ENCODE measurements around the gene PC. TPM values are rescaled to one million over a fixed set of nuclear protein-coding genes. Genes with fewer than 3 reads are reported as not detected.

The PC gene
- polyA plus RNA-seq, 1 donor, result 25.4 TPM

DNA sequence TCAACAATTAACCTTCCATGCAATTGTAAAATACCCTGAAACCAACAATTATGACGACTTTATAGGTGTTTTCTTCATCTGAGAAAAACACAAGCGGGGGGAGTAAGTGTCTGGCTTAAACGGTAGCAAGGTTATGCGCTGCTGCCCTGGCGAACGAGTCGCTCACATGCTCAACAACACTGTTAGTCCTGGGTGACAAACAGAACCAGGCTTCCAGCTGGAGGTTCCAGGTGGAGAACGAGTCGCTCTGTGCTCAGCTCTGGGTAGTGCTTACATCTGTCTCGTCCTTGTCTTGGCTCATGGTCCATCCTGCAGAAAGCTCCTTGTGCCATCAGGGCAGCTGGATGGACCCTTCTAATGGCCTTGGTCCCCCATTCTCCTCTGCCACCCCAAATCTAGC, 48.2 kb downstream of the PC start:
- DNase-seq, result no peak

DNA sequence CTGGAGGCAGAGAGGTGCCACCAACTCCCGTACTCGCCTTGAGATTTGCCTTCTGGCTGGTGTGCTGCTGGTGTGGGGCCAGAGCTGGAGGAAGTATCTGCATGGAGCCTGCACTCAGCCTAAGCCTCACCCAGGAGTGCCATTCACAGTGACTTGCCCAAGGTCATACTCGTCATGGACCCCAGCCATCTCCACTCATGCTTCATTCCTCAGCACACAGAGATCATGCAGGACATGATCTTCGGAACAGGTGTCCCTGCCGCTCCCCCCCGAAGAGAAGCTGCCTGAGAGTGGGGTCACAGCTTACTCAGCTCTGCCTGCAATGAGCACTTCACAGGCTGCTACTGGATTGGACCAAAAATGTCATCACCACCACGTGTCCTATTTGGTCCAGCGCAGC, 49.0 kb downstream of the PC start:
- DNase-seq, result no peak

DNA sequence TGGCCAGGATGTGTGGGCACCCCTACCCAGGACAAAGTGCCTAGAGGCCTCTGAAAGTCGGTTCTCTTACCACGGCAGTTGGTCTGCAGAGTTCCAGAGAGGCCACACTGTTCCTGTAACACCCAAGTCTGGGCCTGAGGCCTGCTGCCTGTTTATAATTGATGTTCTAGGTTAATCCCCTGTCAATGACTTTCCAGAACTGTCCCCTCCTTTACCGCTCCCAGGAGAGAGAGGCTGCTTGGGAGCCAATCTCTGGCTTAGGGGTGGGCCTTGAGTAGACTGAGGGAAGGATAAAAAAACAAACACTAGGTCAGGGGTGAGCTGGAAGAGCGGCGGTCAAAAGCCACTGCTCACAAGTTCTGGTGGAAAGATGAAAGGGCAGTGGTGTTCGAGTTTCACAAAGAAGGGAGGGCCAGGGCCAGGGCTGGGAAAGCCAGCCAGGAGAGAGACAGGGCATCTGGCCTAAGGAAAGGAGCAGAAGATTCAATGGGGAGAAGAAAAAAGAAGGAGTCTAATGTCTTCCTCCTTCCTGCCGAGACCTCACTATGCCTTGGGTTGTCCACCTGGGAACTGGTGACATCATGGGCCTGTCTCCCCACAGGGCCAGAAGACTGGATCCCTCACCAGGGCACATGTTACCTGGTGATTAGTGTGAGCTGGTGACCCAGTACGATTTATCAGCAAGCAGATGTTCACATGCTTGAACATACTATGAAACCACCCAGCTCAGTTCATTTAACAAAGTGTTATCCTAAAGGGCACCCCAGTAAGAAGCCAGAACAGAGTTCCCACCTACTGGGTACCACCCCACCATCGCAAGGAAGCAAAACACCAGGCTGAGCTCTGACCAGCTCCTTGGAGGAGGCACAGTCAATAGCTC, 50.2 kb downstream of the PC start:
- DNase-seq, result no peak

DNA sequence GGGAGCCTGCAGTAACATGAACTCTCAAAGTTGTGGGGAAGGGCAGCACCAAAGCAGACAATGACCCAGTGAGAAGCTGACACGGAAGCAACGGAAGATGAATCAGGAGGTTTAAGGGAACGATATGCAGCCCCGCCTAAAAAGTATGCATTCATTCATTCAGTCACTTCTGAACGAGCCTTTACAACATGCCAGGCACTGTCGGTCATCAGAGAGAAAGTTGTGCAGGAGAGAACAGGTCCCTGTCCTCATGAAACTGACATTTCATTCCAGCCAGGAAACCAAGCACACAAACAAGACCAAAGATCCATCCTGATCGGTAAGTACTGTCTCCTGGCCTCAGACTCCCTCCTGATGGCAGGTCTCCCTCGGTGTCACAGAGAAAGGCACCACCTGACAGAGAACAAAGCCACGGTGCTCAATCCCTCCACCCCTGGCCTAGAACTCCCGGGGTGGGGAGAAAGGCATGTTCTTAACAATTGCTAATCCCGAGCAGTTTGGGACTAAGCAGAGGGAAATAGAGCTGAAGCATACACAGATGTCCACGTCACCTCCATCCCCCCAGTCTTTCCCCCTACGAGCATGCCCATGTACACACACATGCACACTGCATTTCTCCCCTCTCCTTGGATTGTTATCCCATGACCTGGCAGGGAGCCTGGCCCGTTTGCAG, 52.0 kb downstream of the PC start:
- DNase-seq, result peak; percentile 50

DNA sequence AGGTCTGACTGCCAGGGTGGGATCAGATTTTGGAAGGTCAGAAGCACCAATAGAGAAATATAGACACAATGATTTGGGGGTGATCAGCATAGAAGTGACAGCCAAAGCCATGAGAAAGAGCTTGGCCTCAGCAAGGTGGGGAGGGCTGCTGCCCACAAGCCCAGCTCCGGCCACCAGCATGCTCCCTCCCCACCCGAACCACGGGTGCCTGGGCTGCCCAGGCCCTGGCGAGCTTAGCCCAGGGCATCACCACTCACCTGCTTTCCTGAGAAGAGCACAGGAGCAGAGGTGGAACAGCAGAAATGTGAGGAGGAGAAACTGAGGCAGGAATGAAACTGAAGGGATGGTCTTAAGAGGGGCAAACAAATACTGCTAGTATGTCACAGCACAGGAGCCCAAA, 52.6 kb downstream of the PC start:
- no peak for DNase-seq

DNA sequence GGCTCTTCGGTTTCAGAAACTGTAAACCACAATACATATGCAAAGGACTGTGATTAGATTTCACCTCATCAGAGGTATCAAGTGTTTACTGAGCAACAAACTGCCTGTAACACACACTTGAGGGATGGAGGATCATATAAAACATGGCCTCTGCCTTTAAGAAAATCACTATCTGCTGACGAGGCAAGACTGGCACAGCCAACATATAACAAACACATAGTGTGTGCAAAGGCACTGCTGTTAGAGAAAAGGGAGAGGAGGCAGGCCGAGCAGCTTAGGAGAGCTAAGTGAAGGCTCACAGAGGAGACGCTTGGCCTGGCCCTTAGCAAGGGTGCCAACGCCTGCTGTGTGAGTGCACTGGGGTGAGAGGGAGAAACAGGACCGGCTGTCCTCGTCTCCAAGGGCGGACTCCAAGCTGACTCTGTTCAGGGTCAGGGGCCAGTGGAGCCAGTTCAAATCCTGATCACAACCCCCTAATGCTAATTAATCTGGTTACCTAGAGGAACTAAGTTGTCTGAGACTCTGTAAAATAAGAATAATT, 53.1 kb downstream of the PC start:
- DNase-seq, result no peak

DNA sequence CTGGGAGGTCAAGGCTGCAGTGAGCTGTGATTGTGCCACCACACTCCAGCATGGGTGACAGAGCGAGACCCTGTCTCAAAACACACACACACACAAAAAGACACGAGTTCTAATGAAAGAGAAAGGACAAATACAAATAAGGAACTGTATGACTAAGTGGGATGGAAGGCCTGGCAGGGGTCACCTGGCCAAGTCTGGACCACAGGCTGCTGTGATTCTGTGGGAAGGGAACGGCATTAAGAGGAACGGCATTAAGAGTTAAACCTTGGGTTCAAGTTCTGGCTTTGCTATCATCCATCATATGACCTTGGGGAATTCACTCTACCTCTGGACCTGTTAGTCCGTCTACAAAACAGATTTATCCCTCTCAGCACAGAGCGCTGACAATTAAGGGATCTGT, 53.6 kb downstream of the PC start:
- no peak for DNase-seq

DNA sequence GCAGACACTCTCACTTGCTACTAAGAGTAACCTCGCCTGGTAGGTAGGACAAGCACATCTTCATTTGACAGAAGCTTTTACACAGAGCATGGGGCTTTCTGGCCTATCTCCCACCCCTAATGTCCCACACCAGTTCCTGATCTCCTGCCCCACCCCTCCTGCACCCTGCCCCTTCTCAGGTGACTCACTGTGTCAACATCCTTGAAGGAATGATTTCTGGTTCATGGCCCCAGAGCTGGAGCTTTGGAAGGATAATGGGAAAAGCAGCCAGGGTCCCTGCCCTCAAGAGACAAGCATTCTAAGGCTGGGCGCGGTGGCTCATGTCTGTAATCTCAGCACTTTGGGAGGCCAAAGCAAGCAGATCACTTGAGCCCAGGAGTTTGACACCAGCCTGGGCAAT, 54.1 kb downstream of the PC start:
- no peak for DNase-seq

DNA sequence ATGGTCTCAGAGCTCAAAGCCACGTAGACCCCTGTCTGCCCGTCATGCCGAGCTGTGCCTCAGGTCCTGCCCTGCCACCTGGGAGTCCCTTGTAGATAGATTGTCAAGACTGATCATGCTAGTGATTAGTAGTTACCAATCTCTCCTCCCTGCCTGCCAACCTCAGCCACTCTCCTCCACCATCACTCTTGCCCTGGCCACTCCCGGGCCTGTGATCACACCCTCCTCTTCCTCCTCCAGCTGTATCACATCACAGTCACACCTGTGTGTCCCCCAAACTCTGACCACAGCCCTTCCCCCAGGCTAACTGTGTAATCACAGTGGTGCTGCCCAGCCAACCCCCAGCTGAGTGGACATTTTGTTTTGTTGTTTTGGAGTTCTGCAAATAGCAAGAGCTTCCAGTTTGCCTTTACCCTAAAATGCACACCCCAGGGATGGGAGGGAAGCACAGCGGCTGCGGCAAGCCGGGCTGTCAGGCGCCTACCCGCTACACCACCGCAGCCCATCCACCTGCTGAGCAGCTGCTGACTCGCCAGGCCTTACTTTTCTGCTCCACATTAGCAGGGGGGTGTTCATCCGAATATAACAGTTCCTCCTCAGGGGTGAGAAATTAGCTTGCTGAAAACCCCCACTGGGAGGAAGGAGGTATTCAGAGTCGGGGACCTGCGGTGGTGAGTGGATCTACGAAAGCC, 55.6 kb downstream of the PC start:
- no peak for DNase-seq

DNA sequence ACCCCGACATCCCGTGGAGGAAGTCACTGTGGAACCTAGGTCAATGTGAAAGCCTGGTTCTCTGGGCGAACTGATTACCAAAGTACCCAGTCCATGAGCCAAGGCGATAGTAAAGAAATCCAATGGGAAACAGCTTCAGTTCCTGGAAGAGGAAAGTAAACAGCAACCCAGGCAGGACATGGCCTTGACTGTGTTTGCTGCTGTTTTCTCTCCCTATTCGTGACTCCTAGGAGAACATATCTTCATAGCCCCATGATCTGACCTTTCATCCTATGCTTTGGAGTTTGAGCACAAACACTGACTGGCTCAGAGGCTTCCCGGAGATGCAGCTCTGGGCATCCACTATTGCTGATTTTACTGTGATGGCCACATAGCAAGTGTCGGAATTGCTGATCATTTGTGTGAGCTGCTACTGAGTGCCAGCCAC, 56.2 kb downstream of the PC start:
- DNase-seq, result no peak

DNA sequence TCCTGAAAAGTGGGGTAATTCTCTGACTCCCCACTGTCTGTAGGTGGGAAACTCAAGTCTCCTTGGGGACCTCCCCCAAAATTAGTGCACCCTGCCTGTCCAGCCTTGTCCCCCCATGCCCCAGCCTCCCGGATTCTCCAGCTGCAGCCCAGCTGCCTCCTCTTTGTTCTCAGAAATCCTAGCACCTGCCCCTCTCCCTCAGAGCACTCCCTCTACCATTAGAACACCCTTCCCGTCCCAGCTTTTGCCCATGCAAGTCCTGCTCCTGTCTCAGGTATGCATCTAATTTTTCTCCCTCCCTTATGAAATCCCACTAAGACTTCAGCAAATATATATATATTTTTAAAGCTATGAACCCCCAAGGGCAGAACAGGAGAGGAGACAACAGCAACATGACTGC, 64.0 kb downstream of the PC start:
- DNase-seq, result no peak

DNA sequence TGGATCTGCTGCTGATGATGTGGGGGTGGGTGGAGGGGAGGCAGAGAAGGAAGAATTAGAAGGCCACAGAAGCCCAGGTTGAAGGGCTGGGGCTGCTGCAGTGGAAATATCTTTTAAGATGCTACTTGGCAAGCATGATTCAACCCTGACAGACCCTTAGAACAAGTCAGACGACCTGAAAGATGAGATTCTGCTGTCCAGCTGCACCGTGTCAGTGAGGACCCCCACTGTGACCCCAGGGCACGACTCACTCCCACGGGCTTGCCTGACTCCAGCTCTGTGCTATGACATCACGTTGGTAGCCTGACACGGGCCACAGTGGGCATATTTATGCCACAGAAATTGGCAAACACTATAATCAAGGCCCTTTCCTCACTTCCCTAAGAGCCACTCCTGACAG, 65.3 kb downstream of the PC start:
- no peak for DNase-seq

DNA sequence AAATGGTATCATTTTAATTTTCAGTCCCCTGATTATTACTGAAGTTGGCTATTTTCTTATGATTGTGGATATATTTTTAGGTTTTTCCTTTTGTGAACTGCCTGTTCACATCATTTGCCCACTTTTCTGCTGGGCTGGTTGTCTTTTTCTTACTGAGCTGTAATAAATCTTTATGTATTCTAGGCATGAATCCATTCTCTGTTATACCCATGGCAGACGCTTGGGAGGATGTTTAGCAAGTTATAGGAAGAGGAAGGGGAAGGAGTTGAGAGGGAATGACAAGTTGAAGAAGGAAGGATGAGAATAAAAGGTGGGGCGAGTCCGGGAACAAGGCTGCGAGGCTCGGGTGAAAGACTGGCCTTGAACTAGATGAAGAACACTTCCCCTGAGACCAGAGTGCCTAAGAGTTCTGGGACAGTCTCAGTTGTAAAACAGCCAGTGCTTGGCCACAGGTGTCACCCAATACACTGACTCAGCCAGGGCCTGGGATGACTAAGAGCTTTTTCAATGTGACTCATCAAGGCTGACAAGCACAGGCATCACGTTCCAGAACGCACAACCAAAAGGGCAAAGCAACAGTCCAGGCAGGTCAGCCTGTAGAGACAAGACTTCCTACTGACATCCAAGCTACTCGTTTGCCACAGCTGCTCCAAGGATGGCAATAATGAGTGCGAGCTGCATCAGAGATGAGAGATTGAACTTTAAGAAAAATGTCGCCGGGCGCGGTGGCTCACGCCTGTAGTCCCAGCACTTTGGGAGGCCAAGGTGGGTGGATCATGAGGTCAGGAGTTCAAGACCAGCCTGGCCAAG, 66.1 kb downstream of the PC start:
- DNase-seq, result no peak

DNA sequence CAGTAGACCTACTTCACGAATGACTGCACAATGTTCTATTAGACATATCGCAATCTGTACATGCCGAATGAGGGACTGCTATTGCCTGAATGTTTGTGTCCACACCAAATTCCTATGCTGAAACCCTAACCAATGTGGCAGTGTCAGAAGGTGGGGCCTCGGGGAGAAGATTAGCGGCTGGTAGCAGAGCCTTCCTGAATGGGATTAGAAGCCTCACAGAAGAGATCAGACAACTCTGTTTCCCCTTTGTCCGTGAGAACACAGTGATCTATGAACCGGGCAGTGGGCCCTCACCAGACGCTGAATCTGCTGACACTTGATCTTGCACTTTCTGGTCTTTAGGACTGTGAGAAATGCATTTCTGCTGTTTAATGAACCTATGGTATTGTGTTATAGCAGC, 68.2 kb downstream of the PC start:
- no peak for DNase-seq

DNA sequence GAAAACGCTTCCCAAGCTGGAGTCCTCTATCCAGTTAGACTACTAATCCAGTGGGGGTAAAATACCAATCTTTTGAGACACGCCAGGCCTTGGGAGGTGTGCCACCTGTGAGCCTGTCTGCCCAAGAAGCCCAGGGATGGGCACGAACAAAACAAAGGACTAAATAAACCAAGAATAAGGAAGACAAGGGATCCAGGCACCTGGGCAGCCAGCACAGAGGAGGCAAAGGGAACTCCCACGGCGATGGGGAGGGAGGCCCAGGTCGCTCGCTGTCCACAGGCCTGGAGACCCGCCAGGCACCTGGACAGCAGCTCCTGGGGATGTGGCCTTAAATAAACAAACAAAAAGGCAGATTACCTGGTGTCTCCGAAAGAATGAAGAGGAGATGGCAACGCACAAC, 69.9 kb downstream of the PC start:
- no peak for DNase-seq

DNA sequence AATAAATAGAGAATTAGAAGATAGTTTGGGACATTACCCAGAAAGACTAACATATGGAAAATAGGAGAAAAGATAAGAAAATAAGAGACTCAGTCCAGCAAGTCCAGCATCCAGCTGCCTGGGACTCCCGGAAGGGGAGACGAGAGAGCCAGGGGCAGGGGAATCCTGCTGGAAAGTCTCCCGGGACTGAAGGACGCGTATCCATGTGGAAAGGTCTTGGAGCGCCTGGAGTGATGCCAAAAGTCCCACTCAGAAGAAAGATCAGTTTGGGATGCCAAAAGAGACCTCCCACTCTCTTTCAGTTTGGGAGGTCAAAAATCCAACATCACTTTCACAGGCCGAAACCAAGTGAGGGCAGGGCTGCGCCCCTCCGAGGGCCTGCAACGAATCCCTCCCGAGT, 70.7 kb downstream of the PC start:
- DNase-seq, result no peak

DNA sequence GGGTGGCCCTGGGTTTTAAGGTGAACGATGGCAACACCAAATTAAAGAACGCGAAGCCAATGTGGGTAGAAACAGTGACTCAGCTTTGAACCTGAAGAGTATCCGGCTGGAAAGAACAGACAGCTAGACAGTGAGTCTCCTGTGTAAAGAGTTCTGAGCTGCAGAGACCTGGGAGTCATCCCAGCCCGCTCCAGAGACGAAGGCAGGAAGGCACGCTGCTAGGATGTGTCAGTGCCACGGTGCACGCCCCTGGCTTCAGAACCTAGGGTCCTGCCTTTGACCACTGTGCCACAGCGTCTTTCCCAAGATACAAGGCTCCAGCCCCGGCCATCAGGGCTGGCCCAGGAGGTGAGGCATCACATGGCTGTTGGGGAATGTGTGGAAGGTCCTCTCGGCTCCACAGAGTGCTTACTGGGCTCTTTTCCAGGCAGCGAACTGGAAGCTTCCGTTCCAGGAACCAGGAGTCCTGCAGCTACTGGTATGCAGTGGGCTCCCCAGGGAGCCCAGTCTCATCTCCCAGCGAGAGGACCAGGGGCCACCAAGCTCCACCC, 71.4 kb downstream of the PC start:
- DNase-seq, result no peak

DNA sequence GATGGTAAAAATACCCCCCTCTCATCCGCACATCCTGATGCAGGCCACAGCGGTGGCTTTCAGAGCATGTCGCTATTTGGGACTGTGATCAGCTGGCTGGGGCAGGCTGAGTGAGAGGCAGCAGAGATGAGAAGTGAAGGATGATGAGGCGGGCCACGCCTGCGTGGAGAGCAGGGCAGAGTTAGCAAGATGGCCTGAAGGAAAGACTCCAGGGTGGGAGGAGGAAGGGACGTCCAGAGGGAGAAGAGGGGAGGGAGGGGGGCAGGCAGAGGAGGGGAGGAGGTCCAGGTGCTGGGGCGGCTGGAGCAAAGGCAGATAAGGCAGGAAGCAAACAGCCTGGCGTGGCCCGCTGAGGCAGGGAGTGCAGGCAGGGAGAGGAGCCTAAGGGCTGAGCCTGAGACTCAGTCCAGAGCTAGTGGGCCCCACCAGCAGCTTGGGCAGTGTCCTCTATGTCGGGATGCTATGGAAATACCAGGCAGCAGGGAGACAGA, 72.2 kb downstream of the PC start:
- DNase-seq, result no peak

DNA sequence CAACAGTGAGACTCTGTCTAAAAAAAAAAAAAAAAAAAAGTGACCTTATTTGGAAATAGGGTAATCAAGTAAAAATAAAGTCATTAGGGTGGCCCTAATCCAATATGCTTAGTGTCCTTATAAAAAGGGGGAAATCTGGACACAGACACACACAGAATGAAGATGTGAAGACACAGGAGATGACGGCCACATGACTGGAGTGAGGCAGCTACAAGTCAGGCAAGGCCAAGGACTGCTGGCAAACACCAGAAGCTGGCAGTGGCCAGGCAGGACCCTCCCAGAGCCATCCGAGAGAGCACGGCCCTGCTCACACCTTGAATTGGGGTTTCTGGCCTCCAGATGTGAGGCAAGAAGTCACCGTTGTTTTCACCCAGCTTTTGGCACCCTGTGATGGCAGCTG, 72.7 kb downstream of the PC start:
- no peak for DNase-seq

DNA sequence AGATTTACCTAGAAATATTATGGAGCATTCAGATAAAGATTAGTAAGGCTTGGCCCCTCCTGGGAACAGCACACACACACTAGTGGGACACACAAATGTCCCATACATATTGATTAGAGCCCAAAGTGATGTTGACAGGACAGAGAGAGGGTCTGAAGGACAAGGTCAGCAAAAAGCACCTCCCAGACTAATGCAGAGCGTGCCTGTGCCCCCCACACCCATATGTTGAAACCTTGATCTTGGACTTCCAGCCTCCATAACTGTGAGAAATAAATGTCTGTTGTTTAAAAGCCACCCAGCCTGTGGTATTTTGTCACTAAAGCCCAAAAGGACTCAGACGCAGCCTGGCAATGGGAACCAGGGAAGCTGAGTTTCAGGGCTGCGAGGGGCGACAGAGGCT, 73.7 kb downstream of the PC start:
- no peak for DNase-seq

DNA sequence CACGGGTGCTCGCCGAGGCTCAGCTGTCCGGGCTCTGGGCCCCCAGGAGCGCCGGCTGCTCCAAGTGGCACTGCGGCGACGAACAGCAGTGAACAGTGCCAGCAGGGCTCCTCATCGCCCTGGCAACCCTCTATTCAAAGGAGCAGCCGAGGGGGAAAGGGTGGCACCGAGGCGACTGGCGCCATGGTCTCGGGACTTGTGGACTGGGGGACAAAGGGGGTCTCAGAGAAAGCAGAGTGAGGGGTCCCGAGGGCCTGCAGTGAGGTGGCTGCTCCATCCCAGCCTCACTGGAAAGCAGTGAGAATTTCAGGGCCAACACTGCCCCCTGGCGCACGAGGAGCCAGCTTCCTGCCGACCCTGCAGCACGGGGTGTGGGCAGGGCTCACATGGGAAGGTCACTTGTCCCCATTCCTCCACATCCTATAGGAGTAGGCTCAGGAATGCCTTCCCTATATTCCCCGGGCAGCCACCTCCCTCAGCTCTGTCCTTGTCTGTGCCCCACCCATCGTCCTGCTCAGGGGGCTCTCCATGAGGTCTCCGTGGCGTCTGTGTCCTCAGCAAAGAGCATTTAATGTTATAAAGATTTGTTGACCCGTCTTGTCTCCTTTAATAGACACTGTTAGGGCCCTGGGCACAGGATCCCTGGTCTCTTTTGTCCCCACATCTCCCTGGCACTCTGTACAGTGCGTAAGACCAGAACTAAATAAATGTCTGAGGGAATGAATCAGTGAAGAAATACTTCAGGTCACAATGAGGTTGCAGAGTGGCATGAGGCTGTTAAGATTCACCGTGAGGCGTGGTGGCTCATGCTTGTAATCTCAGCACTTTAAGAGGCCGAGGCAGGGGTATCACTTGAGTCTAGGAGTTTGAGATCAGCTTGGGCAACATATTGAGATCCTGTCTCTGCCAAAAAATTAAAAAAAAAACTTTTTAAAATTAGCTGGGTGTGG, 74.9 kb downstream of the PC start:
- no peak for DNase-seq
